Naive thymus-derived CD8-positive, alpha-beta T cell (primary cell): Measurements from ENCODE around the gene TUBB4B. TPM values are rescaled to one million over a fixed set of nuclear protein-coding genes. Genes with fewer than 3 reads are reported as not detected.
A peak's percentile ranks its signal among the peaks of the same experiment; 100 is the strongest.

Experiments used
- ATAC-seq, 2 donors: fragments of 150-1000 bp; cut with Tn5 transposase in 1 of 2; sonication (Bioruptor Pico), chemical (Tn5 transposase) in 1 of 2; 1 replicate in 1 of 2; 2 replicates in 1 of 2; pipeline ENCODE4 v1.10.0; 2021; ENCODE audit warnings: mild to moderate bottlenecking in 2 of 2, moderate library complexity in 2 of 2
- POLR2A ChIA-PET: fragments of 350-600 bp; sonication (Branson Sonifier 250); formaldehyde crosslinking; loops from one replicate; lab custom pipeline; 2021; ENCODE audit warnings: antibody characterized with exemption; lab: Charles Lee
- DNase-seq, 10 donors: peaks; one replicate each; pipeline versions ENCODE4 v3.0.0 to v3.0.0-alpha.2; 2020 to 2022
- H3K27ac Mint-ChIP-seq, 10 donors: one replicate each; pipeline ENCODE4 v1.8.0; 2020 to 2022; ENCODE audit warnings: mild to moderate bottlenecking in 10 of 10, mixed read lengths in 10 of 10, moderate library complexity in 4 of 10, inconsistent platforms in 1 of 10
- H3K27me3 Mint-ChIP-seq, 5 donors: one replicate each; pipeline ENCODE4 v1.8.0; 2021 to 2022; ENCODE audit warnings: mixed read lengths in 5 of 5
- H3K36me3 Mint-ChIP-seq, 3 donors: one replicate each; pipeline ENCODE4 v1.8.0; 2020 to 2022; ENCODE audit warnings: mixed read lengths in 3 of 3, mild to moderate bottlenecking in 2 of 3, inconsistent platforms in 1 of 3
- H3K4me1 Mint-ChIP-seq, 4 donors: one replicate each; pipeline ENCODE4 v1.8.0; 2021 to 2022; ENCODE audit warnings: mixed read lengths in 4 of 4
- H3K4me3 Mint-ChIP-seq, 10 donors: one replicate each; pipeline ENCODE4 v1.8.0; 2020 to 2022; ENCODE audit warnings: mild to moderate bottlenecking in 10 of 10, mixed read lengths in 10 of 10, moderate library complexity in 6 of 10, inconsistent platforms in 1 of 10
- H3K9me3 Mint-ChIP-seq, 9 donors: one replicate each; pipeline ENCODE4 v1.8.0; 2020 to 2022; ENCODE audit warnings: mixed read lengths in 9 of 9, mild to moderate bottlenecking in 3 of 9, inconsistent platforms in 1 of 9, moderate library complexity in 1 of 9
- polyA plus RNA-seq, 3 donors: library from polyadenylated mRNA; unstranded; fragments of 300-500 nt; fragmentation: Illumina TruSeq; gene quantifications; one replicate each; pipeline ENCODE4 v1.2.3, GENCODE V29; 2021
- total RNA-seq, 8 experiments: library from RNA in 2 of 8; stranded (reverse) in 2 of 8; gene quantifications; one replicate each; pipeline ENCODE4 v1.2.3 and lab custom pipeline; 2021 to 2026

The TUBB4B gene
- total RNA-seq = 10 to 100 TPM; 60.2 TPM
- 10 to 100 TPM; 10.8 to 23.4 (median 22.5) TPM for polyA plus RNA-seq
- 121 to 328 (median 196) reads per million in 6 experiments for total RNA-seq (lab: John Stamatoyannopoulos, UW)

DNA sequence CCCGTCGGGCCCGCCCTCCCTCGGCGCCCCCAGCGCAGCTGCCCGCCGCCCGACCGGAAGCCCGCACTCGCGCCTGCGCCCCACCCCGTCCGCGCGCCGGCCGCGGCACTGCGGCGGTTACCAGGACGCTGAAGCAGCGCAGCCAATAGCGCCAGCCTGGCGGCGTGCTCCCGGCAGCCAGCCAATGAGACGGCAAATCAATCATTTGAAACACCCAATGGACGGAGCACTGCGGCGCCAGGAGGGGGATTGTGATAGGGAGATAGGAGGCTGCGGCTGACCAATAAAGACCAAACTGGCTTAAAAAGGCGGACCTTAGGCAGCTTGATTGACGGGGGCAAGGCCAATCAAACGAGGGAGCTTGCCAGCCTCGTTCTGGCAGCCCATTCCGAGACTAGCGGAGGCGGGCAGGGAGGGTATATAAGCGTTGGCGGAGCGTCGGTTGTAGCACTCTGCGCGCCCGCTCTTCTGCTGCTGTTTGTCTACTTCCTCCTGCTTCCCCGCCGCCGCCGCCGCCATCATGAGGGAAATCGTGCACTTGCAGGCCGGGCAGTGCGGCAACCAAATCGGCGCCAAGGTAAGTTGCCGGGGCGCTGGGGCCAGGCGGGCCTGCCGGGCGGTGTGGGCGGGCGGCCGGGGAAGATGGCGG lies at the start of gene TUBB4B:
Gene TUBB4B, plus strand, starts transcription at position 447 of the 649 bp plus-strand sequence. Its CDS starts 74 bp downstream, at position 521.
- Mint-ChIP-seq H3K27ac (peak within 1 kb of the TSS; percentile 88 to 97 (median 92)), H3K9me3 (no peaks in the 10 kb centered on the region), H3K36me3 (peaks cover 0 to 10% (median 6%) of the 10 kb centered on the region in 3 donors), H3K4me1 (peaks cover 7 to 40% (median 30%) of the 10 kb centered on the region in 4 donors), H3K4me3 (peak within 1 kb of the TSS; percentile 84 to 97 (median 92)), H3K27me3 (peaks cover 0 to 3% (median 0%) of the 10 kb centered on the region in 5 donors)
- POLR2A ChIA-PET = interaction anchor here (0.6 to 8.9 kb wide), 37 partner anchors 8 to 1334 kb away, joined by 3 to 139 read pairs (median 5); partner anchors contain the start of genes ANAPC2, CAMSAP1, CYSRT1 and EHMT1
- peak; percentile 89 to 100 (median 98) for DNase-seq
- ATAC-seq = peak; percentile 82

- DNase-seq (no peak), ATAC-seq (no peak)
- Mint-ChIP-seq H3K4me1 (peaks cover 6 to 31% (median 30%) of the 10 kb centered on the region in 4 donors), H3K9me3 (no peaks in the 10 kb centered on the region), H3K27me3 (no peaks in the 10 kb centered on the region), H3K4me3 (no peak overlapping the region), H3K36me3 (peaks cover 0 to 4% (median 2%) of the 10 kb centered on the region in 3 donors), H3K27ac (peak overlapping the region in 1 of 10 donors; percentile 57)
- POLR2A ChIA-PET = interaction anchor here (1.4 to 8.1 kb wide), 3 partner anchors 10 to 49 kb away, joined by 3 to 135 read pairs (median 6); partner anchors contain the start of genes NDOR1, TMEM203 and TPRN
Observed at GRCh38 chr9:137191691-137192447, 49.2 kb upstream of the TUBB4B start.

GRCh38 chr9:137192448-137192780 lies 48.7 kb upstream of the TUBB4B start:
- POLR2A ChIA-PET = interaction anchor here (1.4 to 8.1 kb wide), 3 partner anchors 10 to 48 kb away, joined by 3 to 135 read pairs (median 6); partner anchors contain the start of genes NDOR1, TMEM203 and TPRN
- H3K4me3 Mint-ChIP-seq = no peak overlapping the region
- no peaks in the 10 kb centered on the region for H3K9me3 Mint-ChIP-seq

DNA sequence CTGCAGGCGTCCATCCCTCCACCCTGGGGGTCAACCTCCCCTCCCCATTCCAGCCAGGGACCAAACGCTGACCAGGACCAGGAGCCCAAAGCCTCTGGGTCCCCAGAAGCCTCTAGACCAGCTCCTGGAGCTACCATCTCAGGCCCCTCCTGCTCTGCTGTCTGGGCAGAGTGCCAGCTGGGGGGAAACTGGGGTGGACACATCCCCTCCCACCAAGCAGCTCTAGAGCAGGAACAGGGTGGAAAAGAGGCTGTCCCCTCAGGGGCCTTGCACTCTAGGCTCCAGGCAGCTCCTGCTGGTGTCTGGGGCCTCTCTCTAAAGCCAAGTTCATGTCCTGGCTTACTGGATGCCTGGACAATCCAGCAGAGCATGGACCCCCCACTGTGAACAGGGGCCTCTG lies 48.2 kb upstream of the TUBB4B start:
- ATAC-seq = no peak
- no peak for DNase-seq
- Mint-ChIP-seq H3K27me3 (no peaks in the 10 kb centered on the region), H3K36me3 (peaks cover 0 to 4% (median 0%) of the 10 kb centered on the region in 3 donors), H3K4me3 (no peak overlapping the region), H3K27ac (no peak overlapping the region), H3K9me3 (no peaks in the 10 kb centered on the region), H3K4me1 (peaks cover 6 to 23% (median 21%) of the 10 kb centered on the region in 4 donors)
- POLR2A ChIA-PET = interaction anchor here (1.4 to 8.1 kb wide), 3 partner anchors 9 to 48 kb away, joined by 3 to 135 read pairs (median 6); partner anchors contain the start of genes NDOR1, TMEM203 and TPRN

More at GRCh38 chr9:137192448-137192780, 48.7 kb upstream of the TUBB4B start:
- no peaks in the 10 kb centered on the region for H3K27me3 Mint-ChIP-seq
- H3K27ac Mint-ChIP-seq = peak overlapping the region in 1 of 10 donors; percentile 52
- no peak for DNase-seq
- H3K4me1 Mint-ChIP-seq = peaks cover 6 to 27% (median 25%) of the 10 kb centered on the region in 4 donors
- ATAC-seq = no peak
- peaks cover 0 to 4% (median 2%) of the 10 kb centered on the region in 3 donors for H3K36me3 Mint-ChIP-seq

DNA sequence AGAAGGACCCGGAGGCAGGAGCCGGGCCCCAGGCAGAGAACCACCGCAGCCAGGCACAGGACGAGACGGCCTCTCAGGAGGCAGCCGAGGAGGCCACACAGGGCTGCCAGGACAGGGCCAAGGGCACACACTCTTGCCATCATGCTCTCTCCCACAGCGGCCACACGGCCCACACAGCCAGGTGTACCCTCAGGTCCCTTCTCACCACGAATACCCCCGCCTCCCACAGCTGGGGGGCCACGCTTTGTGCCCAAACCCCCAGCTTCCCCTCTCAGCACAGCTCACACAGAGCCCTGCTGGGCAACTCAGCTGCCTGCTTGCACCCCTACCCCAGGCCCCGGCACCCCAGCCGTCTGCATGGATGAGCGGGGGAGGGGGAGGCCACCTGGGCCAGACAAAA lies 47.3 kb upstream of the TUBB4B start:
- Mint-ChIP-seq H3K4me1 (peaks cover 6 to 23% (median 19%) of the 10 kb centered on the region in 4 donors), H3K36me3 (peaks cover 0 to 4% (median 0%) of the 10 kb centered on the region in 3 donors), H3K27me3 (no peaks in the 10 kb centered on the region), H3K27ac (no peak overlapping the region), H3K9me3 (no peaks in the 10 kb centered on the region), H3K4me3 (no peak overlapping the region)
- no peak for ATAC-seq
- DNase-seq = no peak
- POLR2A ChIA-PET = interaction anchor here (8.1 kb wide), 1 partner anchor 8 kb away, joined by 135 read pairs; the partner anchor contains the start of genes NDOR1, TMEM203 and TPRN

DNA sequence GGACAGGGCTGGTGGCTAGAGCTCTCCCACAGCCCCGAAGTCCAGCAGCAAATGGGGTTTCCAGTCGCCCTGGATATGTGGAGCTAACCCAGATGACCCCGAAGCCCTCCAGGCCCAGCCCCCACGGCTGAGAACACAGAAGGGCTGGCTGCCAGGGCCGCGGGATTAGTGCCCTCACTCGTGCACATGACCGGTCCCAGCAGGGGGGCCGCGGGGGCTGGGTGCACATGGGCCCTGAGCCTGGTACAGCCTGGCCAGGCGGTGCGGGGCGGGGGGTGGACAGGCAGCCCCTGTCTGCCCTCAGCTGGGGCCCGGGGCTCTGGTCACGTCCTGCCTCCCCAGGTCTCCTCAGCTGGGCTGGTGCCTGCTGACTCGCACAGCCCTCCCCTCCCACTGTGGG lies 46.7 kb upstream of the TUBB4B start:
- DNase-seq = no peak
- H3K27ac Mint-ChIP-seq = no peak overlapping the region
- H3K36me3 Mint-ChIP-seq = peaks cover 0 to 4% (median 0%) of the 10 kb centered on the region in 3 donors
- H3K4me1 Mint-ChIP-seq = peaks cover 2 to 18% (median 13%) of the 10 kb centered on the region in 4 donors
- ATAC-seq = no peak
- no peaks in the 10 kb centered on the region for H3K9me3 Mint-ChIP-seq
- H3K4me3 Mint-ChIP-seq = no peak overlapping the region
- H3K27me3 Mint-ChIP-seq = no peaks in the 10 kb centered on the region
- POLR2A ChIA-PET = interaction anchor here (1.3 to 8.1 kb wide), 2 partner anchors 8 to 21 kb away, joined by 3 to 135 read pairs; partner anchors contain the start of genes NDOR1, TMEM203 and TPRN

GRCh38 chr9:137194909-137195308 lies 46.2 kb upstream of the TUBB4B start:
- no peak for DNase-seq
- no peak for ATAC-seq
- POLR2A ChIA-PET = interaction anchor here (1.2 to 1.4 kb wide), 3 partner anchors 20 to 33 kb away, joined by 3 to 5 read pairs (median 3); partner anchors contain the start of gene RNF224
- no peak overlapping the region for H3K4me3 Mint-ChIP-seq
- H3K36me3 Mint-ChIP-seq = peaks cover 0 to 4% (median 0%) of the 10 kb centered on the region in 3 donors
- no peaks in the 10 kb centered on the region for H3K27me3 Mint-ChIP-seq
- H3K9me3 Mint-ChIP-seq = no peaks in the 10 kb centered on the region
- peaks cover 2 to 14% (median 9%) of the 10 kb centered on the region in 4 donors for H3K4me1 Mint-ChIP-seq
- no peak overlapping the region for H3K27ac Mint-ChIP-seq

DNA sequence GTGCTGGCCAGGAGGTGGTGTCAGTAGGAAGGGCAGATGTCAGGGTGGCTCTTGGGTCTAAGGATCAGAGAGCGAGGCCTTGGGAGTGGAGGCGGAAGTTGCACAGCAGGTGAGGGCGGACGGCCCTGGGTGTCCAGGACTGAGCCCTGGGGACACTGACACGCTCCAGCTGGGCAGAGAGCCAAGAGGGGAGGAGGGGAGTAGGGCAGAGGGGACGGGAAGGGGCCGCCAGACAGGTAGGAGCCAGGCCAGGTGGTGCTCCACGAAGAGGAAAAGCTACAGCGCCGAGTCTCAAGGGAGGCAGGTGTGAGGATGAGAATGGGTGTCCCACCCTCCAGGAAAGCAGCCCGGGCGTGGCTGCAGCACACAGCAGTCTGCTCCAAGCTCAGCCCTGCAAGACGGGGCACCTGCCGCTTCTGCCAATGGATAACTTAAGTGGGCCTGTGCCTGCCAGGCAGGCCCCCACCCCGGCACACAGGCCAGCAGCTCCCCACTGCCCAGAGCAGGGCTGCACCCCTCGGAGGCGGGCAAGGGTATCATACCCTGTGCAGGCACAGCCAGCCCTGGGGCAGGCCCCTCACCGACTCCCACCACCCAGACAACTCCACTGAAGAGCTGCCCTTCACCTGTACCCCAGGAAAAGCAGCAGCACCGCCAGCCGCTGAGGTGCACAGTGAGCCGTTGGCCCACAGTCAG lies 45.4 kb upstream of the TUBB4B start:
- Mint-ChIP-seq H3K36me3 (peaks cover 0 to 2% (median 0%) of the 10 kb centered on the region in 3 donors), H3K9me3 (no peaks in the 10 kb centered on the region), H3K27me3 (no peaks in the 10 kb centered on the region), H3K27ac (no peak overlapping the region), H3K4me3 (peak overlapping the region in 2 of 10 donors; percentile 43 to 56), H3K4me1 (peaks cover 2 to 10% (median 5%) of the 10 kb centered on the region in 4 donors)
- POLR2A ChIA-PET = interaction anchor here (1.2 to 1.4 kb wide), 3 partner anchors 19 to 32 kb away, joined by 3 to 5 read pairs (median 3); partner anchors contain the start of gene RNF224
- ATAC-seq (no peak), DNase-seq (no peak)

DNA sequence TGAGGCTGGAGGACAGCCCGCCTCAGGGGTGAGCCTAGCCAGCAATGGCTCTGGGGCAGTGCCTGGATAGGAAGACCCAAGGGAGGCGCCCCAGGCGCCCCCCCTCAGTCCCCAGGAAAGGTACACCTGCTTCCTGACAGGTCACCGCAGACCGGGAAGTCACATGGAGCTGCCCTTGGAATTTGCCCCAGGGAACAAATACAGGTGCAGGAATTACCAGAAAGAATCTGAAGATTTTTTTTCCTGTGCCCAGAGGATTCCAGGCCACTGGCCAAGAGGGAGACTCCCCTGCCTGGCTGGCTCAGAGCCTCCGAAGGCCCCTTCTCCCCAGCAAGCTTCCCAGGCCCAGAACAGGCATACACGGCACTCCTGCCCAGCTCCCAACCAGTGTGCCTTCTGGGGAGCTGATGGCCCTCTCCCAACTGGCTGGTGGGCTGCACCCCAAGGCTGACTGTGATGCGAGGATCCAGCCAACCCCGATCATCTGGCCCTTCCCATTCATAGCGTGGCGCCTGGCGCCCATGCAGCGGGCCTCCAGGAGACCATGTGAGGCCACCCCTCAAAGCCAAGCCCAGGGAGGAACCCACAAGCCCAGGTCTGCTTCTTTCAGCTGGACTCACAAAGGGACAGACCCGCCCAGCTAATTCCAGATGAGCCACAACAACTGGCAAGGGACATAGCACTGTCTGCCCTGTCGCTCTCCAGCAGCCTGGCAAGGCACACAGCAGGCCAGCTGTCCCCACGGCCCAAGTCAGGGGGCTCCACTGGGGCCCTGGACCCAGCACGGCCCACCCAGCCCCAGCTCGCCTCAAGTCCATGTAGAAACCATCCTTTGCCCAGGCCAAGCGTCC lies 42.8 kb upstream of the TUBB4B start:
- peak overlapping the region in 6 of 10 donors; percentile 16 to 68 (median 41) for H3K4me3 Mint-ChIP-seq
- H3K9me3 Mint-ChIP-seq = no peaks in the 10 kb centered on the region
- POLR2A ChIA-PET = interaction anchor here (1.1 to 11.7 kb wide), 4 partner anchors 8 to 69 kb away, joined by 3 to 135 read pairs (median 6); partner anchors contain the start of genes ANAPC2, RNF208, SSNA1 and TUBB4B
- H3K36me3 Mint-ChIP-seq = no peaks in the 10 kb centered on the region
- peak overlapping the region in 2 of 10 donors; percentile 41 to 43 for H3K27ac Mint-ChIP-seq
- no peaks in the 10 kb centered on the region for H3K27me3 Mint-ChIP-seq
- no peak for ATAC-seq
- no peak for DNase-seq
- H3K4me1 Mint-ChIP-seq = peaks cover 7 to 23% (median 15%) of the 10 kb centered on the region in 4 donors

GRCh38 chr9:137198902-137199283 lies 42.2 kb upstream of the TUBB4B start:
- no peak for ATAC-seq
- peaks cover 7 to 29% (median 15%) of the 10 kb centered on the region in 4 donors for H3K4me1 Mint-ChIP-seq
- H3K27ac Mint-ChIP-seq = no peak overlapping the region
- POLR2A ChIA-PET = interaction anchor here (0.5 to 11.7 kb wide), 5 partner anchors 9 to 69 kb away, joined by 3 to 135 read pairs (median 5); partner anchors contain the start of genes ANAPC2, RNF208, SSNA1 and TUBB4B
- peak overlapping the region in 4 of 10 donors; percentile 10 to 60 (median 28) for H3K4me3 Mint-ChIP-seq
- H3K27me3 Mint-ChIP-seq = no peaks in the 10 kb centered on the region
- no peak for DNase-seq
- H3K9me3 Mint-ChIP-seq = no peaks in the 10 kb centered on the region
- no peaks in the 10 kb centered on the region for H3K36me3 Mint-ChIP-seq
